GM18511 (cell line): ENCODE measurements around the gene SSTR4.
A peak's percentile ranks its signal among the peaks of the same experiment; 100 is the strongest.

Source experiments
- ATAC-seq: cut with Tn5 transposase; IDR thresholded peaks from one replicate; pipeline ENCODE4 v1.9.1; 2021; ENCODE audit warnings: mild to moderate bottlenecking, moderate library complexity; ENCODE audit not compliant: unreplicated experiment

The SSTR4 gene

DNA sequence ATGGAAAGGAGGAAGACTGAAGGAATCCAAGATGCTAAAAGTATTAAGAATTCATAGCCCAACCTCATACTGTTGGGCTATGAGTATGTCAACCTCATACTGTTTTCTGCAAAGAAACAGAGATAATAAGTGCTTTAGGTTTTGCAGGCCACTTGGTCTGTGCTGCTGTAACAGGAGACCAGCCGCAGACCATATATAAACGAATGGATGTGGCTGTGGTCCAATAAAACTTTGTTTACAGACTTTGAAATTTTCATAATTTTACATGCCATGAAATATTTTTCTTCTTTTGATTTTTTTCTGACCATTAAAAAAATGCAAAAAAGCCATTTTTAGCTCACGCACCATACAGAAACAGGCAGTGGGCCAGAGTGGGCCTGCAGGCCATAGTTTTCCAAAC is 28.1 kb downstream of the SSTR4 start:
- no peak for ATAC-seq

GRCh38 chr20:23063581-23063980 is 28.5 kb downstream of the SSTR4 start:
- no peak for ATAC-seq

DNA sequence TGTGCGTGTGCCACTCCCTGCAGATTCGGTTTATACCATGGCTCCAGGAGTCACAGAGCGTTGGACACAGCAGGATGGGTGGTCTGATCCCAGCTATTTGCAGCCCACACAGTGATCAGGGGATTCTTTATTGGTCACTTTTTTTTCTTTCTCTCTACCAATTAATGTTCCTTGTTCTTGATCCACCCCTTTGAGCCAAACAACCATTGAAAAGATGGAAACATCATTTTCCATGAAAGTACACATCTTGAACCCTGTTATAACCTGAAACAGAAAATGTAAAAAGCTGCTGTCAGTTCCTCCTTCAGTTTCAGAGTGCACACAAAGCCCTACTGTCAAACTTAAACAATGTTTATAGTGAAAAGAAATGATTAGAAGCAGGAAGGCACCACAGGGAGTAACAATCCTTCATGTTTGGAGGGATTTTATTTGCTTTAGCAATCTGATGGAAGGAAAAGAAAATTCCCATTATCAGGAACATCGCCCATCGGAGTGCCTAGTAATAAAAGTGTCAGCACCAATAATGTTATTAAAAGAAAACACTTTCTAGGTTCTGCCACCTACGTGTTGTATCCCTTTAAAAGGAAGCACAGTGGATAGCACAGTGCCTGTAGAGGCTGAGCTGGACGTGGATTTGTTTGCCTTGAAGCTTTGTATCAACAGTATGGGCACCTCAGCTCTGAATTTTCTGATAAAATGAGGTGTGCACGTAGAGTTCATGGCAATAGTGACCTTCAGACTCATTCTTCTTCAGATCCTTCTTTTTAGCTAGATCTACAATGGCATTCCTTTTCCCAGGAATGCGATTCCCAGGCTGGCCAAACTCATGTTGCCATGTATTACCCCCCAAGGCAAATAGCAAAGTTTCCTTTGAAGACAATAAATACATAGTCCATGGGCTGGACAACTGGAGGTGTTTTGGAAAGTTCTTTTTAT is 30.4 kb downstream of the SSTR4 start:
- ATAC-seq = no peak

DNA sequence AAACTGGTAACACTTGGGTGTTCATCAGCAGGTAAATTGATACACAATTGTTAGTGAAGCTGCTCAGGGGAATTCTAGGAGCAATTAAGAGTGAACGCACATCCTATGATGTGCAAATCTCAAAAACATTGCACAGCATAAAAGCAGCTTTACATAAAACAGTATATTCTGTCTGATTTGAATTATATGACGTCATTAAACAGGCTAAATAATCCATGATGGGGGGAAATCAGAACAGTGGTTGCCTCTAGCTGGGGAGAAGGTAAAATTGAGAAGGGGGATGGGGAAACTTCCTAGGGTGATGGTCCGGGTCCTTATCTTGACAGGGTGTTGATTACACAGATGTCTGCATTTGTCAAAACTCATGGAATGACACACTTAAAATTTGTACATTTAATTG is 31.7 kb downstream of the SSTR4 start:
- ATAC-seq = no peak

DNA sequence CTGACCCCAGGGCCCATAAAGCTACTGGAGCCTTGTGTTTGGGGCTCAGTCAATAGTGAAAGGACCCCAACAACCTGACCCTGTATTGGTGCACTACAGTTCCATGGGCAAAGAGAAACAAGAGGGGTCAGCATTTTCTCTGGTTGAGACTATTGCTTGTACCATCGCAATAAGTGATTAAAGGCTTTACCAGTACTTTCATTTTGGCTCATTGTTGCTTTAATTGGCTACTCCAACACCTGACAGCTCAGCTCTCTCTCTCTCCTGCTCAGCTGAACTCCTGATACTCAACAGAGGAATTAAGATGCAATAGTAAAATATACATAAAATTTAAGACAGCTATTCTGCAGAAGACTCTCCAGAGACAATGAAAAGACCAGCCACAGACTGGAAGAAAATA is 33.2 kb downstream of the SSTR4 start:
- peak; percentile 52 for ATAC-seq

DNA sequence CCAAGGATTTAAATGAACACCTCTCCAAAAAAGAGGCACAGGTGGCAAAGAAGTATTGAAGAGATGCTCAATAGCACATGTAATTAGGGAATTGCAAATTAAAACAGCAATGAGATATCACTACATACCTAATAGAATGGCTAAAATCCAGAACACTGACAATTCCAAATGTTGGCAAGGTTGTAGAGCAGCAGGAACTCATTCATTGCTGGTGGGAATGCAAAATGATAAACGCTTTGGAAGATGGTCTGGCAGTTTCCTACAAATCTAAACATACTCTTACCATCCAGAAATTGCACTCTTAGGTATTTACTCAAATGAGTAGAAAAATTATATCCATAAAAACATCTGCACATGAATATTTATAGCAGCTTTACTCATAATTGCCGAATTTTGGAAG is 34.0 kb downstream of the SSTR4 start:
- ATAC-seq = no peak

DNA sequence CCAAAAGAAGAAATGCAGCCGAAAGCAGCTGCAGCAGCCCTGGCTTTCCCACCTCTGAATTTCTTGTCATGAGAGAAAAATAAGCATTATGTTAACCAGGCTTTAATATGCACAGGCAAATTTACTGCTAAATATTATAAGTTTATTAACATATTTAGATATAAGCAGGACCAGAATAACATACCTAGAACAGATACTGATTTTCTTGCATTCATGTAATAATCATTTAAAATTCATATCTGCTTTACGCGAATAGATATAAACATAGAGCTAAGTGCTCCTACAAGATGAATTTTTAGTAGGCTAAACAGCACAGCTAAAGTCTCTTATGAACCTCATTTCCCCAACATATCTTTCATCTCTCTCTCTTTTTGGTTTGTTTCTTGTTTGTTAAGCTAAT is 36.3 kb downstream of the SSTR4 start:
- no peak for ATAC-seq

- ATAC-seq = no peak
Observed at GRCh38 chr20:23071996-23072395, 36.9 kb downstream of the SSTR4 start.

DNA sequence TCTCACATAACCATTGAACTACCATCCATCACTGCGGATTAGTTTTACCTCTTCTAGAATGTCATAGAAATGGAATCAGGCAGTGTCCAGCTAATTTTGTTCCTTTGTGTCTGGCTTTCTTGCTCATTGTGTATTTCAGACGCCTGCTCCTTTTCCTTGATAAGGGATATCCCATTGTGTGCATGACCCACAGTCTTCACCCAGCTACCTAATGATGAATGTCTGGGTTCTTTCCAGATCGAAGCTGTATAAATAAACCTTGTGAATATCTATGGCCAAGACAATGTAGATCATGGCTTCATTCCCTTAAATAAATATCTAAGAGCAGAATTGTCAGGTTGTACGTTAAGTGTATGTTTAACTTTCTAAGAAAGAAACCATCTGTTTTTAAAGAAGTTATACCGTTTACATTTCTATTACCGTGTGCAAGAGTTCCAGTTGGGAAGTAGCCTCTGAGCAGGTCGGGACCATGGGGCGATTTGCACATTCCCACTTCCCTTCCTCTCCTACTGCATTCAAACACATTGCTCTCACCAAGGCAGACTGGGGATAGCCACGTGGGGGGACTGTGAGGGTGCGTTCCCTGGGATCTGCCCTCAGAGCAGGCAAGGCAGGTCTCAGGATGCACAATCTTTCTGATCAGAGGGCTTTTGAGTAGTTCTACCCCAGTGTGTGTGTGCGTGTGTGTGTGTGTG is 37.9 kb downstream of the SSTR4 start:
- ATAC-seq = no peak

DNA sequence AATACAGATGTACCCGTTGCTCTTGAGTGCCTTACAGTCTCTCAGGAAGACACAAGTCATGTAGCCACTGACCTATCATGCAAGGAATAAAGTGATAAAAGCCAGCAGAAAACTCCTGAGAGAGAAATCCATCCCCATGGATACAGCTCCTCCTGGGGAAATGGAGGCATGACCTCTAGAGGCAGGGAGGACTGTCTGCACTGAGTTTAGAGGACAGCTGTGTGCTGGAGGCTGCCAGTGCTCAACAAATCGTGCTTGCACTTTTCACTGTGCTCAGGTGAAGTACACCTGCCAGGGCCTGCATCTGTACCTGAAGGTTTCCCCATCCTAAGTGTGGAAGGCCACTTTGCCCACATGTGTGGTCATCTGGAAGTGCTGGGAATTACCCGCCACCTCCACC is 38.9 kb downstream of the SSTR4 start:
- no peak for ATAC-seq

DNA sequence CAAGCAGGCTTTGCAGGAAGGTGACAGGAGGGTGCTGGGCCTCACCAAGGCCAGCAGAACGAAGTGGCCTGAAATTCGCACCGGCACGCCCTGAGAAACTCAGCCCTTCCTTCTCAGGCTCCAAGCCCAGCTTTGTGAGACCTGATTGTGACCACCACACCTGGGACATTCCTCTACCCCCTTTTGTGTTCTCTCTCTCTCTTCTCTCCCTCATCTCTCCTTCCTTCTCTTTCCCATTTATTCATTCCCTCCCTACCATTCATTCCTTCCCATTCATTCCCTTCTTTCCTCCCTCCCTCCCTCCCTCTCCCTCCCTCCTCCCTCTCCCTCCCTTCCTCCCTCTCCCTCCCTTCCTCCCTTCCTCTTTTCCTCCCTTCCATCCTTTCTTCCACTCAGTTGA is 42.2 kb downstream of the SSTR4 start:
- no peak for ATAC-seq

GRCh38 chr20:23078351-23079015 is 43.4 kb downstream of the SSTR4 start:
- ATAC-seq = no peak

DNA sequence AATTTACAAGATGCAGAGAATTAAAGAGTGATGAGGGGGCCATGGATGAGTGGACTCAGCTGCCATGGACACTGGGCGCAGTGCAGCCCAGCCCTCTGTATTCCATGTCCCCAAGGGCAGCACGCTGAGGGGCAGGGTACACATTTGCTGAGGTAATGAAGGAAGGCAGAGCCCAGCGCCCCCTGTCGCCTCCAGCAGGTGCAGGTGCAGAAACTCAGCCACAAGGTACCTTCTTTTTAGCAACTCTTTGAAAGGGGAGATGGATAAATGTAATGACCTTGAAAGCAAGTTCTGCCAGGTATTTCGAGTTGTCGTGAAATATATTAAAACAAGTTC is 43.9 kb downstream of the SSTR4 start:
- no peak for ATAC-seq

DNA sequence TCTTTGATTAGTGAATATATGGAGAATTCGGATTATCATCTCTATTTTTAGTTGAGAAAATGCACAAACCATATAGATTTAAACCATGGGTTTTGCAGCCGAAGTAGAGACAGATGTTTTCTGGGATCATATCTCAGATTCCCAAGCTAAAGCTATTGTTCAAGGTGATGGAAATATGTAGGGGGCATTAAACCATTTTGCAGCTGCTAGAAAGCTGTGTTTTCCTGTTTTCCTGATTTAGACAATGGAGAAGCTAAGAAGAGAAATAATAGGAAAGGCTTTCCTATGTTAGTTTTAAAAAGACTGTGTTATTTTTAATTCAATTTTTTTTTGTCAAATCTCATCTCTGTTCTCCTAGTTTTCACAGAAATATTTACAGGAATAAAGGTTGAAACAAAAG is 44.8 kb downstream of the SSTR4 start:
- ATAC-seq = no peak

DNA sequence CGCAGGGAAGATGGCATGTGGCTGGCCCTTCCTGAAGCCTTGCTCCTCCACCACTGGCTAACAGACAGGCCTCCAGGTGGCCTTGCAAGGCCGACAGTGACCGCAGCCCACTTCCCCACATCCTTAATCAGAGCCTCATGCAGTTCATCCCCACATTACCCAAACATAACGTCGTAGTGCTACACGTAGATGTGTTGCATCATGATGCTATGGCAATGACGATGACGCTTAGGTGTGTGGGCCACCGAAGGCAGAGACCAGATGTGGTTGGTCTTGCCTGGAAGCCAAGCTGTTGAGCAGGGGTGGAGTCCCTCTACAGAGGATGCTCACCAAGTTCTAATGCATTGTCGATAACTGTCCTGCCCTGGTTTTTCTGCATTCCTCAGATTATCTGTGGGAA is 45.4 kb downstream of the SSTR4 start:
- no peak for ATAC-seq

- ATAC-seq = no peak
Observed at GRCh38 chr20:23081263-23081819, 46.2 kb downstream of the SSTR4 start.

DNA sequence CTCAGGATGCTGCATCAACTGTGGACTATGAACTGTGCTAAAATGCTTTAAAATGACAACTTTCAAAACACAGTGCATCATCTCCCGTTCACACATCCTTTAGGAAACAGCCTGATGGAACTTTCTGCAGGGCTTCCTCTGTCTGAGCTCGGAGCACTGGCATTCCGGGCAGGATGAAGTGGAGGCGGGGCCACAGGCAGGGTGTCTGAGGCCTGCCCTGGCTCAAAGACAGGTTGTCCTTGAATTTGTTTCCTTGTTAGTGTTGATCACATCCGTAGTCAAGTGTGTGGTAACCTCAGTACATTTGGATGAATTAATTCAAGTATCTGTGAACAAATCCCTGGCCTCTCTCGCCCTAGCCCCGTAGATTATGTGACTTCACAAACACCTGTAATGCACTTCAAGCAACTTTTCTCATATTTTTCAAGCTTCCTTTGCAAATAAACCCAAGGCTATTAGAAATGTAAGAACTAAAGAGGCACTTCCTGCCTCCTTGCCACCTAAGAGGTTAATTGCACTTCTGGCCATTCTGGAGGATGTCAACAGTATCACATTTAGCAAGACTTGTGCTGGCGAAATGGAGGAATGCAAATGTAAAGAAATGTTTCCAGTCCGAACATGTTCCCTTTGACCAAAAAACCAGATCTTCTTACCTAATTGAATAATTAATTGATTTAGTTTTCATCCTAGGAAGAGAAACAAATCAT is 47.9 kb downstream of the SSTR4 start:
- no peak for ATAC-seq

GRCh38 chr20:23083553-23084220 is 48.6 kb downstream of the SSTR4 start:
- ATAC-seq = no peak

DNA sequence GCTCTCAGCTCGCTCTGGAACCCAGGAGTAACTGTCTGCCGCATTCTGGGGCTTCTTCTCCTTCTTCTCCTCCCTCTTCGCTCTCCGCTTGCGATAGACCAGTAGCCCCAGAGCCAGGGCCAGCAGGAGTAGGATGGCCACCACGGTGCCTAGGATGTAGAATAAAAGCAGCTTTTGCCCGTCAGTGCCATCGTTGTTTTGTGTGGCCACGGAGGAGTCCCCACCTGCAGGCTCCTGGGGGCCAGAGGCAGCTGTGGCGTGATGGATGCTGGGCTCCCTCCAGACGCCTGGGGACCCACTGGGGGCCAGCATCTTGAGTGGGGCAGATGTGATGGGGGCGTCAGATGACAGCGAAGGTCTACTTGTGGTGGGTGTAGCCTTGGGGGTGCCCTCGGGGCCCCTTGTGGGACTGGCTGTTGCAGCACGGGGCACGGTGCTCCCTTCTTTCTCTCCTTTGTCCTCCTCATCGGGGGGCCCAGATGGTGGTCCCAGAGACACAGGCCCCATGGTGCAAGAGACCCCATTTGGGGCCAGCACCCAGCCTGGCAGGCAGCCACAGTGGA is 49.3 kb downstream of the SSTR4 start:
- ATAC-seq = no peak

DNA sequence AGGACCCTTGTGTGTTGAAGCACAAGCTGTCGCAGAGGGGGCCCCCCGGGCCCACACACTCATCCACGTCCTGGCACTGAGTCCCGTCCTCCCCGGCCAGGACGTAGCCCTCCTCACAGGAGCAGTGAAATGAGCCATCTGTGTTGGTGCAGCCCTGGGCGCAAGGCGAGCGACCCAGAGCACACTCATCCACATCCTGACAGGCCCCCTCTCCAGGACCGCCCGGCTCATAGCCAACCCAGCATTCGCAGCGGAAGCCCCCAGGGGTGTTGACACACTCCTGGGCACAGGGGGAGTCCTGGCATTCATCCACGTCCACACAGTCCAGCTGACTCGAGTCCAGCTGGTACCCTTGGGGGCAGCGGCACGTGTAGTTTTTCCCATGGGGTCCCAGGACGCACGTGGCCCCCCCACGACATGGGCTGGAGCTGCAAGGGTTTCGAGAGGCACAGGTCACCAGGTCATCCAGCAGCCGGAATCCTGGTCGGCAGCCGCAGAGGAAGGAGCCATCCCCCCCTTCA is 49.8 kb downstream of the SSTR4 start:
- no peak for ATAC-seq
